ENCODE data around the gene TAS2R30. TPM values are rescaled to one million over a fixed set of nuclear protein-coding genes. Genes with fewer than 3 reads are reported as not detected.
"Not testable (repeated sequence)": the region's sequence is repeated elsewhere in the genome, so short reads cannot be mapped to it uniquely, and the experiment has no call there.

TAS2R30 gene
- total RNA-seq, 1 donor from 2014 or later, result 15.7 TPM

GRCh38 chr12:11107719-11108118 lies 26.7 kb downstream of the TAS2R30 start:
- H3K4me3 ChIP-seq, result no peak overlapping the region
- DNase-seq (ENCODE audit: extremely low spot score in 2 of 2), result no peak
- TF ChIP-seq POLR2AphosphoS5 (IDR thresholded peaks at IDR 0.05; ENCODE audit: insufficient read depth in 1 of 2, low read depth in 1 of 2), result no peak
- TF ChIP-seq CTCF (IDR thresholded peaks at IDR 0.05), result no peak
- H3K9me3 ChIP-seq, result no peaks in the 10 kb centered on the region
- H3K27me3 ChIP-seq, result no peaks in the 10 kb centered on the region
- intact Hi-C loops (cut with DNase I), result no loop called here
- H3K4me1 ChIP-seq, result no peaks in the 10 kb centered on the region
- peaks cover 0 to 5% of the 10 kb centered on the region in 2 donors for H3K36me3 ChIP-seq
- H3K27ac ChIP-seq, result no peak overlapping the region

- no peak for TF ChIP-seq CTCF (IDR thresholded peaks at IDR 0.05)
- DNase-seq (ENCODE audit: extremely low spot score in 2 of 2), result no peak
Measured at GRCh38 chr12:11106288-11106687, 28.2 kb downstream of the TAS2R30 start.

GRCh38 chr12:11105546-11105945 lies 28.9 kb downstream of the TAS2R30 start:
- TF ChIP-seq POLR2AphosphoS5 (IDR thresholded peaks at IDR 0.05; ENCODE audit: insufficient read depth in 1 of 2, low read depth in 1 of 2) (no peak), CTCF (IDR thresholded peaks at IDR 0.05) (no peak), POLR2A (IDR thresholded peaks at IDR 0.05) (no peak)
- no peak overlapping the region for H3K4me3 ChIP-seq
- no peaks in the 10 kb centered on the region for H3K27me3 ChIP-seq
- H3K4me1 ChIP-seq, result no peaks in the 10 kb centered on the region
- H3K36me3 ChIP-seq, result peaks cover 0 to 8% of the 10 kb centered on the region in 2 donors
- DNase-seq (ENCODE audit: extremely low spot score in 2 of 2), result no peak
- no peaks in the 10 kb centered on the region for H3K9me3 ChIP-seq
- H3K27ac ChIP-seq, result no peak overlapping the region
- intact Hi-C loops (cut with DNase I), result no loop called here

More at GRCh38 chr12:11106288-11106687, 28.2 kb downstream of the TAS2R30 start:
- H3K36me3 ChIP-seq, result peaks cover 0 to 6% of the 10 kb centered on the region in 2 donors
- no peaks in the 10 kb centered on the region for H3K4me1 ChIP-seq
- intact Hi-C loops (cut with DNase I), result no loop called here
- no peak overlapping the region for H3K4me3 ChIP-seq
- no peak overlapping the region for H3K27ac ChIP-seq
- no peaks in the 10 kb centered on the region for H3K27me3 ChIP-seq
- no peaks in the 10 kb centered on the region for H3K9me3 ChIP-seq

GRCh38 chr12:11094910-11095309 lies 39.5 kb downstream of the TAS2R30 start:
- H3K27me3 ChIP-seq; H3K9me3 ChIP-seq; H3K4me1 ChIP-seq; H3K36me3 ChIP-seq; H3K4me3 ChIP-seq; DNase-seq (ENCODE audit: extremely low spot score in 2 of 2); H3K27ac ChIP-seq; intact Hi-C loops (cut with DNase I): not testable (repeated sequence)

GRCh38 chr12:11092128-11092527 lies 42.3 kb downstream of the TAS2R30 start, which contains the start of gene TAS2R43:
Gene TAS2R43 (minus strand): TSS chr12:11092313. CDS start chr12:11092229, 84 bp downstream.
- Histone ChIP-seq H3K27me3 (no peaks in the 10 kb centered on the region), H3K4me1 (no peaks in the 10 kb centered on the region), H3K9me3 (no peaks in the 10 kb centered on the region), H3K4me3 (no peak within 1 kb of the TSS), H3K27ac (no peak within 1 kb of the TSS), H3K36me3 (no peaks in the 10 kb centered on the region)
- DNase-seq (ENCODE audit: extremely low spot score in 2 of 2), result no peak
- intact Hi-C loops (cut with DNase I), result no loop called here
- no peak for TF ChIP-seq POLR2A (IDR thresholded peaks at IDR 0.05)
- no peak for TF ChIP-seq POLR2AphosphoS5 (IDR thresholded peaks at IDR 0.05; ENCODE audit: insufficient read depth in 1 of 2, low read depth in 1 of 2)
- TF ChIP-seq CTCF (IDR thresholded peaks at IDR 0.05), result no peak

GRCh38 chr12:11089246-11089645 lies 45.2 kb downstream of the TAS2R30 start:
- intact Hi-C loops (cut with DNase I), result no loop called here
- TF ChIP-seq POLR2A (IDR thresholded peaks at IDR 0.05) (no peak), POLR2AphosphoS5 (IDR thresholded peaks at IDR 0.05; ENCODE audit: insufficient read depth in 1 of 2, low read depth in 1 of 2) (no peak), CTCF (IDR thresholded peaks at IDR 0.05) (no peak)
- Histone ChIP-seq H3K4me3 (no peak overlapping the region), H3K9me3 (no peaks in the 10 kb centered on the region), H3K4me1 (no peaks in the 10 kb centered on the region), H3K36me3 (no peaks in the 10 kb centered on the region), H3K27ac (no peak overlapping the region), H3K27me3 (no peaks in the 10 kb centered on the region)
- no peak for DNase-seq (ENCODE audit: extremely low spot score in 2 of 2)
